Hematopoietic multipotent progenitor cell treated with erythropoietin and hydrocortisone succinate and interleukin-3 and kit ligand, for 8 days (in vitro differentiated cells): Measurements from ENCODE around the gene AMH.

ENCODE experiments used
- DNase-seq: peaks from one replicate; pipeline ENCODE4 v3.0.0-alpha.2; 2015

AMH gene

DNA sequence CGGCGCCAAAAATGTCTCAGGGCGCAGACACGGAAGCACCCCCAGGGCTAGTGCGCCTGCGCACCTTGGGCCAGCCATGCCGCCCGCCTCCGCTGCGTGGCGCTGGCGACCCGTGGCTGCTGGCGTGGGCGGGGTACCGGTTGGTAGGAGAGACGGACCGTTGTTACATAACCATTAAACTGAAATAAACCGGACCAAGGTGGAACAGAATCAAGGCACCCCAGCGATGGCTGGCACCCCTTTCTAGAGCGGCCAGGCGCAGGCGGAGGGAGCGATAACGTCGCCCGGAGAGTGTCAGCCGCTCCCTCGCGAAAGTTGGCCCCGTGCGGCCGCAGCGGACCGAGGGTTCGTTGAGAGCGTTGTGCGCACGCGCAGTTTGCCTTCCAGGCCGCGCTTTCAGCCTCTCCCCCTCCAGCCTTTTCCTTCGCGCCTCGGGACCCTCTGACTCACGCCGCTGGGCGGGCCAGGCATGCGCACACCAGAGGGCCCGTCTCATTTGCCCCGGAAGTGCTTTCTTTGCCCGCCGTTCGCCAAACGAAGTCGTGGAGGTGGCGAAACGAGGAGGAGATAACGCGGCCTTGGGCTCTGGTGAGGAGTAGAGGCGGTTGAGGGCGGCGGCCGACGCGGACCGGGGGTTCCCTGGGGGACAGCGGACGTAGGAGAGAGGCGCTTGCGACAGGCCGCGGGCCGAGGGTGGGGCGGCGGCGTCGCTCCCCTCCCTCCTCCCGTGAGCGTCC is 12.6 kb upstream of the AMH start, which contains the start of the genes PLEKHJ1 and SF3A2:
Gene PLEKHJ1, minus strand, starts transcription at position 16 of the 737 bp plus-strand sequence. CDS start 81 bp downstream, outside the sequence.
Gene SF3A2, plus strand, starts transcription at position 511 of the 737 bp plus-strand sequence. CDS start 6,595 bp downstream, outside the sequence.
- peak; percentile 98 for DNase-seq

GRCh38 chr19:2237051-2237868 is 11.9 kb upstream of the AMH start:
- DNase-seq = no peak

GRCh38 chr19:2237869-2238153 is 11.3 kb upstream of the AMH start:
- no peak for DNase-seq

DNA sequence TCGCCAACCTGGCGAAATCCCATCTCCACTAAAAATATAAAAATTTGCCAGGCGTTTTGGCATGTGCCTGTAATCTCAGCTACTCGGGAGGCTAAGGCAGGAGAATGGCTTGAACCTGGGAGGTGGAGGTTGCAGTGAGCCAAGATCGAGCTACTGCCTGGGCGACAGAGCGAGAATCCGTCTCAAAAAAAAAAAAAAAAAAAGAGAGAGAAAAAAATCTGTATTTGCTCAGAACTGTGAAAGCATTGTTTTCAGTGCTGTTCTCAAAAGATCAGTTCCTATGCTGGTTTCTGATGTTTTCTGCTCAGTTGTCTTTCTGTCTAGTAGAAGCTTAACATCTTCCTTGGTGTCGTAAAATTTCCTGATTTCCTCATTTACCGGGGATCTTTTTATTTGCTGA is 9.9 kb upstream of the AMH start:
- DNase-seq = no peak

DNA sequence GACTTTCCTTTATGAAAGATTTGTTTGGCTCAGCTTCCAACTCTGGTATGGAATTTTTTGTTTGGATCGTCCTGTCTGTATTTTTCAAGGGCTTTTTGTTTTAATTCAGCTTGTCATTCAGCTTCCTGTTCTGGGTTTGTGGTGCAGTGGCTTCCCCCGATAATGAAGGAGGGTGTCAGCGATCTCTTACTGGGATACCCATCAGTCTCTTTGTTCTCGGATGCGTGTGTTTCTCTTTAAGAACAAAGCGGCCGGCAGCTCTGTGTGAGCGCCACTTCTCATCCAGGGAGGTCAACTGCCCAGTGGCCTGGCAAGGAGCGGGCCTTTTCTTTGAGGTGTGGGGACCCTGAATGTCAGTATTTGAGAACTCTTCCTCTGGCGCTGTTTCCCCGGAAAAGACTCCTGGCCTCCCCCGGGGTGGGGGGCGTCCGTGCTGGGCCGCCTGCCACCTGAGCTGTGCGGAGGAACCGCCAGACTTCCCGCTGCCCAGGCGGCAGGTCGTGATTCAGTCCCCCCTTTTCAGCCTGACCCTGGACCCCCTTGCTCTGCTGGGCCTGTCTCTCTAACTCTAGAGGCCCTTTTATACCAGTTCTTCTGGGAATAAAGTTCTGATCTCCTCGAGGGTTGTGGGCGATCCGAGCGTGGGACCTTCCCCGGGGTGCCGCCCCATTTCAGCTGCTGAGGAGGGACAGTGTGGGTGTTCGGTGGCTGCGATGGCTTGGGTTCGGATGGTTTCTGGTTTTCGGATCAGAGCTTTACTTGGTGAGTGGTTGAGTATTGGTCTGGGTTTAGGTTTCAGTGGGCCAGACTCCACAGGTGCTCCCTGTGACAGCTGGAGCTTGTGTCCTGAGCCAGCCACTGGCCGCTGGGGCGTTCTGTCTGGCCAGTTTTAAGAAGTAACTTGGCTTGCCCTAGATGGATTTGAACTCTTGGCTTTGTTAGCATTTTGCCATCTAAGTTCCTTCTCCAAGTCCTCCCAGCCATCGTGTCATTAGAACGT is 9.1 kb upstream of the AMH start:
- peak; percentile 74 for DNase-seq

GRCh38 chr19:2240881-2241760 is 8.0 kb upstream of the AMH start:
- DNase-seq = no peak

DNA sequence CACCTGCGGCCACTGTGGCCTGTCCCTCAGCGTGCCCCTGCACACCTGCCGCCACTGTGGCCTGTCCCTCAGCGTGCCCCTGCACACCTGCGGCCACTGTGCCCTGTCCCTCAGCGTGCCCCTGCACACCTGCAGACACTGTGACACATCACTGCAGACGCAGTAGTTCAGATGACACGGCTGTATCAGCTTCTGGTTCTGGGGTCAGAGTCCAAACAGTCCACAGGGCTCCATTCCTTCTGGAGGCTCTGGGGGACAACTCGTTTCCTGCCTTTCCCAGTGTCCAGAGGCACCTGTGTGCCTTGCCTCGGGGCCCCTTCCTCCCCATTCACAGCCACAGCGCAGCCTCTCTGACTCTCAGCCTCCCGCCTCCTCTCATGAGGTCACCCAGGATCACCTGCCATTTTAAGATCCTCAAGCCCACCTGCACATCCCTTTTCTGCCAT is 7.0 kb upstream of the AMH start:
- DNase-seq = no peak

DNA sequence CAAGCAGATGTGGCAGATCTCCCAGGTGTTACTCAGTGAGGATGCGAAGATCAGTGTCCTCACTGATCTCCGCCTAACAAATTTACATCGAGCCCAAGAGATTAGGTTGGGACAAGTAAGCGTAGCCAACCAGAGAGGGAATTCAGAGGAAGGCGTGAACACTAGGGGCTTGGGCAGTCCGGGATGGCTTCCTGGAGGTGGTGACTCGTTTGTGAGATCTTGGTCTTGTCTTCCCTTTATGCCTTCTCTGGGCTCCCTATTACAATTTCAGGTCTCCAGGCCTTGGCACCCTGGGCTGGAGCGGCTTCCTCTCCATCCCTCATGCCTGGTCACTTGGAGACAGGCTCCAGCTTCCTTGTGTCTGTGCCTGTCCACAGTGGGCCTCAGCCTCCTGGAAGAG is 6.3 kb upstream of the AMH start:
- no peak for DNase-seq

GRCh38 chr19:2243274-2244124 is 5.6 kb upstream of the AMH start:
- DNase-seq = no peak

DNA sequence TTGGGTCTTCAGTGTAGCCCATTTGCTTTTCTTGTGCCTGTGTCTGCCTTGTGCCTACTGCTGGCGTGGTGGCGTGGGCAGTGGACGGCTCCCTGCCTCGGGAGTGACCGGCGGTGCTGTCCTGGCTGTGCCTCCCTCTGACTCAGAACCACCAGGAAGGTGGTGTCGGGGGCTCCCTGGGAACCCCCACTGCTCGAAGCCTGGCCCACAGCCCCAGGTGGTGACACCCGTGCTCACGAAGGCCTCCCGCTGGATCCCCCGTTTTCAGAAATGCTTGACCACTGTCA is 5.1 kb upstream of the AMH start:
- no peak for DNase-seq

DNA sequence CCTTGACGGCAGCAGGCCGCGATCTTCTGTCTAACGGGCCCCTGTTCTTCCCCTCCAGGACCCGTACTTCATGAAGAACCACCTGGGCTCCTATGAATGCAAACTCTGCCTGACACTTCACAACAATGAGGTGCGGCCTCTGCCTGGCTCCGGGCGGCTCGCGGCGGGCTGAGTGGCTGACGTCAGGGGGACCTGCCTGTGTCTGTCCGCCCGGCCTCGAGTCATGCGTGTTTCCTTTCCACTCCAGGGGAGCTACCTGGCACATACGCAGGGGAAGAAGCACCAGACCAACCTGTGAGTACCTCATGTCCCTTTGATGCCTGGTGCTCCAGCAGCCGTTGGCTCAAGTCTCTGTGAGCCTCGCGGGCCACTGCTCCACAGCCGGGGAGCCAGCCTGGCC is 4.6 kb upstream of the AMH start:
- no peak for DNase-seq

DNA sequence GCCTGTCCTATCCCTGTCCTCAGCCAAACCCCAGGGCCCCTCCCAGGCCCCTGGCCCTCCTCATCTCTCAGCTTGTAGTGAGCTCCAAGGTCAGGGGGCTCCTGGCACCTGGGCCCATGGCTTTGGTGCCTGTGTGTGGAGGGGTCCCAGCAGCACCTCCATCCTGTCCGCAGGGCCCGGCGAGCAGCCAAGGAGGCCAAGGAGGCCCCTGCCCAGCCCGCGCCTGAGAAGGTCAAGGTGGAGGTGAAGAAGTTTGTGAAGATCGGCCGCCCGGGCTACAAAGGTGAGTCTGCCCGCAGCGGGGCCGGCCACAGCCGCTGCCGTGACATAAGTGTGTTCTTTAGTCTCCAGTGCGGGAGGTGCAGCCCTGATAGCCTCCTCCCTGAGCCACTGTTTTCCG is 3.9 kb upstream of the AMH start:
- no peak for DNase-seq

- no peak for DNase-seq
Measured at GRCh38 chr19:2246014-2246620, 3.0 kb upstream of the AMH start.

GRCh38 chr19:2246801-2247361 is 2.2 kb upstream of the AMH start:
- no peak for DNase-seq

GRCh38 chr19:2247433-2248101 is 1.6 kb upstream of the AMH start:
- no peak for DNase-seq

- DNase-seq = no peak
Measured at GRCh38 chr19:2248136-2249009, 750 bp upstream of the AMH start.

- no peak for DNase-seq
Measured at GRCh38 chr19:2249880-2250765, 1.0 kb downstream of the AMH start.

DNA sequence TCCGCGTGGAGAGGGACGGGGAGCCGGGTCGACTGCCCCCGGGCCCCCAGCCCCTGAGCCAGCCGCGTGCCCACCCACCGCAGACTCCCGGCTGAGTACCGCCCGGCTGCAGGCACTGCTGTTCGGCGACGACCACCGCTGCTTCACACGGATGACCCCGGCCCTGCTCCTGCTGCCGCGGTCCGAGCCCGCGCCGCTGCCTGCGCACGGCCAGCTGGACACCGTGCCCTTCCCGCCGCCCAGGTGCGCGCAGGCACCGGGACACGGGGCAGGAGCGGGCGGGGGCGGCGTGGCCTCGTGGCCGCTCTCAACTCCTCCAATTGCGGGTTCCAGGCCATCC is 1.6 kb downstream of the AMH start:
- no peak for DNase-seq
